GM18951 (cell line): ENCODE data around the gene UTP25.
"Not testable (repeated sequence)": the region's sequence is repeated elsewhere in the genome, so short reads cannot be mapped to it uniquely, and the experiment has no call there.

Experiments
- POLR2A ChIP-seq: IDR thresholded peaks from 4 replicates; pipeline ENCODE4 v1.6.1; 2011; ENCODE audit warnings: mild to moderate bottlenecking; ENCODE audit not compliant: insufficient read length, insufficient read depth; ENCODE audit errors: extremely low read depth
- in situ Hi-C: fragments of 300-500 bp; cut with MboI; formaldehyde crosslinking; loops from one replicate; pipeline ENCODE4 v1.12.0; 2022; ENCODE audit warnings: low sequenced_read_pairs, mixed read lengths, inconsistent platforms; ENCODE audit not compliant: unreplicated experiment

Gene UTP25

GRCh38 chr1:209878964-209879363 is 51.2 kb downstream of the UTP25 start:
- in situ Hi-C loops: no loop called here
- no peak for TF ChIP-seq POLR2A

- TF ChIP-seq POLR2A: no peak
- in situ Hi-C loops: no loop called here
Observed at GRCh38 chr1:209879539-209879938, 51.8 kb downstream of the UTP25 start.

- in situ Hi-C loops: no loop called here
- no peak for TF ChIP-seq POLR2A
Observed at GRCh38 chr1:209880031-209880430, 52.3 kb downstream of the UTP25 start.

- in situ Hi-C loops: no loop called here
- no peak for TF ChIP-seq POLR2A
Observed at GRCh38 chr1:209881619-209882018, 53.8 kb downstream of the UTP25 start.

- in situ Hi-C loops: no loop called here
- TF ChIP-seq POLR2A: no peak
Observed at GRCh38 chr1:209882286-209882685, 54.5 kb downstream of the UTP25 start.

- no peak for TF ChIP-seq POLR2A
- in situ Hi-C loops: no loop called here
Observed at GRCh38 chr1:209882942-209883340, 55.2 kb downstream of the UTP25 start.

- in situ Hi-C loops: no loop called here
- TF ChIP-seq POLR2A: no peak
Observed at GRCh38 chr1:209883341-209883971, 55.7 kb downstream of the UTP25 start.

- in situ Hi-C loops: no loop called here
- TF ChIP-seq POLR2A: no peak
Observed at GRCh38 chr1:209884249-209884648, 56.5 kb downstream of the UTP25 start.

- in situ Hi-C loops: no loop called here
- no peak for TF ChIP-seq POLR2A
Observed at GRCh38 chr1:209884665-209885117, 56.9 kb downstream of the UTP25 start.

GRCh38 chr1:209885403-209886218 is 57.8 kb downstream of the UTP25 start:
- in situ Hi-C loops: no loop called here
- no peak for TF ChIP-seq POLR2A

- in situ Hi-C loops: no loop called here
- no peak for TF ChIP-seq POLR2A
Observed at GRCh38 chr1:209886219-209886536, 58.4 kb downstream of the UTP25 start.

- in situ Hi-C loops: not testable (repeated sequence)
Observed at GRCh38 chr1:209888291-209889076, 60.7 kb downstream of the UTP25 start.

- TF ChIP-seq POLR2A: no peak
- in situ Hi-C loops: no loop called here
Observed at GRCh38 chr1:209889077-209889418, 61.3 kb downstream of the UTP25 start.
